CMK (cell line): ENCODE results near the gene NXPE3.

ENCODE experiments used
- DNase-seq: peaks from one replicate; pipeline ENCODE4 v3.0.0-alpha.2; 2010; ENCODE audit warnings: low read depth

The NXPE3 gene

DNA sequence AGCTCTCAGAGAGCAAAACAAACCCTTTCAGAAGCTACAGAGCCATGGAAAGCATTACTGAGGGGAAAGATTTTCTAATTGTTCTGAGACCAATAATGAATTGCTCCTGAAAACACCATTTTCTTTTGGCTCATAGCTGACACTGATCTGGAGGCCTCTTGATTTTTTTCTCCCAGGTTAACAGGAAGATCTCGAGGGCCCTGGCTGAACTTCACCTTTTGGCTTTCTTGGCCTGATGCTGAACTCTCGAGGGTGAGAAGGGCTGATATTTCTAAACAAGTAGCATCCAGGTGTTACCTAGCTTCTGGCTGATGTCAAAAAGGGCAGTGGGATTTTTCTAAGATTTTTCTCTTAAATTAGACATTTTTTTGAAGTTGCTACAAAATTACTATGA, 50.4 kb downstream of the NXPE3 start:
- no peak for DNase-seq

DNA sequence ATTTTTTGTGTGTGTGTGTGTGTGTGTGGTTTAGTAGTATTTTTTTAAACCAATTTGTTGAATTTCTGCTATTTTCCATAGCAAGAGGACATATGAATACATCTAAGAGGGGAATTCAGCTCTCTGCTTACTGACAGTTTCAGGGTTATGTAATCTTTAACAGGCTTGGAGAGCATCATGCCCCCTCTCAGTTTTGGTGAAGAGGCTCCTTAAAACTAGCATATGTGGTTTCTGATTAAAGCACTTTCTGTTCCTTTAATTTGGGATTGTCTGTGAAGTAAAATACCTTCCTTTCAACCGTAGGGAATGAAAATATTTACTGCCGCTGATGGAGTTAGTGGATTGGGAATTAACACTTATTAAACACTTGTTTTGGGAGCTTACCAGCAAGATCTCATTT, 50.9 kb downstream of the NXPE3 start:
- DNase-seq, result no peak

DNA sequence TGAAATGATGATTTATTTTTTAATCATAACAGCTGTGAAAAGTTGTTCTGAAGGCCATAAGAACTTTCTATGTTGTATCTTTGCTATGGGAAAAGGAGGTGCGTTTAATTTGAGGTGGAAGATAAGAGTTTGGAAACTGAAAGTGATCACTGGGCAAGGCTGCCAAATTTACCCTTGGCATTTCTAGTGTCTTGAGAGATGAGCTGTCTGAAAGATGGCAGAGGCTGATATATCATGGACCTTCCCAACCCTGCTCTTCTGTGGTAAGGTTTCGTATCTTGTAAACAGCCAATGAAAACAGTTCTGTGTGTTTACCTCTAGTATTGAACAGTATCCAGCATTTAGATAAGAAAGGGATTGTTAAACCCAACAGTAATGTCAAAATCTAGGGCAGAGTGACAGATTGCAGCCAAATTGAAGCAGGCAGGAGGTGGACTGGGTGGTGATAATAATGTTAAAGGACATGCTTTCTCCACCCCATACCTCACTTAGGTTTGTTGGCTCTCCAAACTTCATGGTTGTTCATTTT, 54.5 kb downstream of the NXPE3 start:
- DNase-seq, result no peak

DNA sequence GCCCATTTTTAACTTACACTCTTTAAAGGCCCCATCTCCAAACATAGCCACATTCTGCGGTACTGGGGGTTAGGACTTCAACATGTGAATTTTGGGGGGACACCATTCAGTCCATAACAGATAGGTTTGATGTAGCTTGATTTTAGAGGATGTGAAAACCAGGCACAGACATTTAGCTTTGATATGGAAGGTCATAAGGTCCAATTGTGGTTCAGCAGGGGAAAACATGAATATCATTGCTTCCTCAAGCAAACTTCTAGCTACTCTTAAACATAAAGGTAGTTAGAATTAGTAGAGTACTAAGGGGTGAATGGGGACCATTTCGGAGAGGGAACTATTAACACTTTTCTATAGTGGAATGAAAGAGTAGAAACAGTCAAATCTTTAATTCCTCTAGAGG, 56.7 kb downstream of the NXPE3 start:
- no peak for DNase-seq

DNA sequence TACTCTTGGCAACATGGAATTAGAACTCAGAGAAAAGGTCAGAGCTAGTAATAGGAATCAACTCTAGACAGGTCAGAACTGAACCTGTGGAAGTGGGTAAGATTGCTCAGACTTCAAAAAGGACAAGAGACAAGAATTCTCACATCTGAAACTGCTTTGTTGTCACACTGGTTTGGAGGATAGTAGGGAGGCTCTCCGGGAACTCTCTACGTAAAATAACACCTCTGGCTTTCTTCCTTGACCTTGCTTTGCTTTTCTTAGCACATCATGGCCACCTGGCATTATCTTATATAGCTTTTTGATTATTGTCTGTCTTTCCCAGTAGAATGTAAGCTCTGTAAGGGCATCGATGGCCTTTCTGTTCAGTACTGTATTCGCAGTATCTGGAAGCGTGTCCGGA, 57.1 kb downstream of the NXPE3 start:
- no peak for DNase-seq

DNA sequence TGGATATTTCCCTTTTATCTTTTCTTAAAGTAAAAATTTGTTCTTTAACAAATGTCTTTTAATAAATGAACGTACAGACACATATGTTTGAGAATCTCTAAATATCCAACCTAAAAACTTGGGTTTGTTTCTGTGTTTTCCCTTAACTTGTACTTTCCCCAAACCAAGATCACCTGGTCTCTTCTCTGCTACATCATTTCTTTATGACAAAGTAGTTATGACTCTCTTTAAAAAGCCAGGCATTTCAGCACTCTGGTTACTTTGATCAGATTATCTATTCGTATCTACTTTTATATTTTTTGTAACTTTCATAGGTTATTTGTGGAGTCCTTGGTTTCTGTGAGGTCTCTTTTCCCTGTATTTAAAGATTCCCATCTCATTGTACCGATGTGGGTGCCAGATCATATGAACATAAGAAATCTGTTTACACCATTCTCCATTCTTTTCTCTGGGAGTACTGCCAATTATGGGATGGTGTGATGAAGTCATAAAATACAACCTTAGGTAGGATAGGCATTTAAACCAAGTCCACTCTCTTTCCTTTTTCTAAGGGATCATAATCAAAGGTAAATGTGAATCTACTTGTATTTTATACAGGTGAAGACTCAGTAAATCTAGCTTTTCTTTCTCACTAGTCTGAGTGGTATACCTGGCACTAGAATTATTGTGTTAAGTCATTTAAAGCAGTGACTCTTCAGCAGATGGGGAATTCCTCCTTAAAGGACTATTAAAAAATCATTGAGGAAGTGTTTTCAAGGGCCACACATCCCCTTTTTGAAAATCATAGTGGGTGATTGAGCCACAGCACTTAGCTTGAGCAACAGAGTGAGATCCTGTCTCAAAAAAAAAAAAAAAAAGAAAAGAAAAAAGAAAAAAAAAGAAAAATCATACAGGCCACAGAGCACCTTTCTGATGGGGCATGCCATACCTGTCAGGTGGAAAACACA, 57.9 kb downstream of the NXPE3 start:
- no peak for DNase-seq

DNA sequence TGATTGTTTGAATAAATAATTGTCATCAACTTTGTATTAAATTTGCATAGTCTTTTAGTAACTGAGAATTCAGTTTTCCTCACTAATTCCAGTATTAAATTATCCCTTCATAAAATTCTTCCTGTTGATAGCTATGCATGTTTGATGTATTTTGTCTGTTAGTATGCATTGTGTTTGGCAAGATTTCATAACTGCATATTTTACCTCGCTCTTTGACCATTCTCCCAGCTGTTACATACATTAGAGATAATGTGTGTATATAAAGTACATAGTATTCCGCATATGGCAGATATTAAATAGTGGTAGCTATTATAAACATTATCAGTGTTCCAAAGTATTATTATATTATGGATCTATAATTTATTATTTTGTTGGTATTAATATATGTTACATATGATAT, 59.7 kb downstream of the NXPE3 start:
- no peak for DNase-seq

DNA sequence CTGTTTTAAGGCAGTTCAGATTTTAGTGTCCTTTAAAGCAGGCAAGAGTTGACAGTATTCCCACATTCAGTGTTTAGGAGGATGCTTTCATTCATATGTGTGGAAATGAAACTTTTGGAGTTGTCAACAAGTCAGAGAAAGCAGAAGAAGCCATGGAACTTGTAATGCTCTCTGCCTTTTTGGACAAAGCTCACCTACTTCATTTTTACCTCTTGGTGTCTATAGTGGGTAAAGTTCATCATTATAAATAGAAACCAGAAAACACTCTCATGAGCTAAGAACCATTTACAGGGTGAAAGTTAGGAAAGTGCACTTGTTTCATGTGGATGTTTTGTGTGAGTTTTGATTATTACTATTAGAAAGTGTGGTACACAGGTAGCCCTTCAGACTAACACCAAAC, 61.1 kb downstream of the NXPE3 start:
- no peak for DNase-seq

DNA sequence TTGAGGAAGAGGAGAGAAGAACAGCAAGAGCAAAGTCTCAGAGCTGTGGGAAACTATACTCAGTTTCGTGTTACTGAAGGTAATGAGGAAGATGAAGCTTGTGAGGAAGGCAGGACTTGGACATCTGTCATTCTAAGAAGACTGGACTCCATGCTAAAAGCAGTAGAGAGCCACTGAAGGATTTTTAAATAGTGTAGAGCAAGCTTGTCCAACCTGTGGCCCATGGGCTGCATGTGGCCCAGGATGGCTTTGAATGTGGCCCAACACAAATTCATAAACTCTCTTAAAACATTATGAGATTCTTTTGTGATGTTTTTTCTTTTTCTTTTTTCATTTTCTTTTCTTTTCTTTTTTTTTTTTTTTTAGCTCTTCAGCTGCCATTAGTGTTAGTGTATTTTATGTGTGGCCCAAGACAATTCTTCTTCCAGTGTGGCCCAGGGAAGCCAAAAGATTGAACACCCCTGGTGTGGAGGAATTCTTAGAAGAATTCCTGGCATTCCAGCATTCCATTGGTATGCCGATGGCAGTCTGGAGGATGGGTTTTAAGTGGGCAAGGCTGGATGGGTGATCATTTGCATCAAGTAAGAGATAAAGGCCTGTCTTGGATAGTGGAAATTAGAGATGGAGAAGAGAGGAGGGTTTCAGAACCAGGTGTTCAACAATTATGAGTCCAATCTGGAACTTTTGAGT, 63.4 kb downstream of the NXPE3 start:
- no peak for DNase-seq

DNA sequence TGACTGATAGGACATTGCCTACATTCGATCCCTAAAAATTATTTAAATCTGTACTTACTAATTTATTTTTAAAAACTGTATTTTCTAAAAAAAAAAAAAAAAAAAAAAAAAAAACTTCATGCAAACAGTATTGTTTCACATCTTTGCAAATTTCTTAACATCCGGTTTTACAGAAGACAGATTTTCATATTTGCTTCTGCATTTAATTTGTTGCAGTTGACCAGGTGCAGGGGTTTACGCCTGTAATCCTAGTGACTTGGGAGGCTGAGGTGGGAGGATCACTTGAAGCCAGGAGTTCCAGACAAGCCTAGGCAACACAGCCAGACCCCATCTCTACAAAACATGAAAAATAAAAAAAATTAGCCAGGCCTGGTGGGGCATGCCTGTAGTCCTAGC, 63.9 kb downstream of the NXPE3 start:
- DNase-seq, result no peak

DNA sequence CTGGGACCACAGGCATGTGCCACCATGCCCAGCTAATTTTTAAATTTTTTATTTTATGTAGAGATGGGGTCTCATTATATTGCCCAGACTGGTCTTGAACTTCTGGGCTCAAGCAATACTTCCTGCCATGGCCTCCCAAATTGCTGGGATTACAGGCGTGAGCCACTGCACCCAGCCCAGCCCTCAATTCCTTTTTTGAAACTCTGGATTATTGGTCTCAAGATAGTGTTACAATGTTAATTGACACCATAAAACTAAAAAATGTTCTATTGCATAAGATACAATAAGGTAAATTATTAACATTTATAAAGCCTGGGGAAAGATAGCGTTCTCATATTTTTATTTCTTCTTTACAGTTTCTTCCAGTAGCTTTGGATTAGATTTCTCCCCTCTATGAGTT, 66.4 kb downstream of the NXPE3 start:
- no peak for DNase-seq

DNA sequence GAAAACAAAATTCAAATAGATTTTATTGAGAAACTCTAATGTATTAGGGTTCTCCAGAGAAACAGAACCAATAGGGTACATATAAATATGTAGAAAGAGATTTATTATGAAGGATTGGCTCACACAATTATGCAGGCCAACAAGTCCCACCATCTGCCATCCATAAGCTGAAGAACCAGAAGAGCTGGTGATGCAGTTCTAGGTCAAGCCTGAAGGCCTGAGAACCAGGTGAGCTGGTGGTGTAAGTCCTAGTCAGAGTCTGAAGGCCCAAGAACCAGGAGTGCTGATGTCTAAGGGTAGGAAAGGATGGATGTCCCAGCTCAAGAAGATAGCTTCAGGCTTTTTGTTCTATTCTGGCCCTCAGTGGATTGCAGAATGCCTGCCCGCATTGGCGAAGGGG, 67.7 kb downstream of the NXPE3 start:
- no peak for DNase-seq

DNA sequence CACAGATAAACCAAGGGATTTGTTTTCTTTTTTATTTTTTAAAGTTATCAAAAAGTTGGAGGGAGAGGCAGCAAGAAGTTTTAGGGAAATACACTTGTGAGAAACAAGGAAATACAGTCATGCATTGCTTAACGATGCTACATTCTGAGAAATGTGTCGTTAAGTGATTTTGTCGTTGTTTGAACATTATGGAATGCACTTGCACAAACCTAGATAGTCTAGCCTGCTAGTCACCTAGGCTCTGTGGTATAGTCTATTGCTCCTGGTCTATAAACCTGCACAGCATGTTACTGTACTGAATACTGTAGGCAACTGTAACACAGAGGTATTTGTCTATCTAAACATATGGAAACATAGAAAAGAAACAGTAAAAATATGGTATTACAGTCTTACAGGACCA, 68.3 kb downstream of the NXPE3 start:
- no peak for DNase-seq

DNA sequence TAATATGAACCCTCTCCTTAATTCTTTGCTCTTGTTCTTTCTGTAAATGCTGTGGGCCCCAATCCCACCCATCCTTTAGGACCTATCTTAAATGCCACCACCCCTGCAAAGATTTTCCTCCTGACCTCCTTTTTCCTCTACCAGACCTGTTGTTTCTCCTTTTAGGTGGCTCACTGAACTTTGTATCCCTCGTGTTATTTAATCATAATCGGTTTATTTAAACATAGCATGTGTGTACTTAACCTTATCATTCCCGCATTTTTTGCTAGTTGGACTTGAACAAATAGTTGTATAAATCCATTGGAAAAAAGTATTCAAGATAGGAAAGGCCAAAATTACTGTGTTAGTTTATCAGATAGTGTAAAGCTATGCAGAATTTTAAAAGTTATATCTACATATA, 69.3 kb downstream of the NXPE3 start:
- no peak for DNase-seq

DNA sequence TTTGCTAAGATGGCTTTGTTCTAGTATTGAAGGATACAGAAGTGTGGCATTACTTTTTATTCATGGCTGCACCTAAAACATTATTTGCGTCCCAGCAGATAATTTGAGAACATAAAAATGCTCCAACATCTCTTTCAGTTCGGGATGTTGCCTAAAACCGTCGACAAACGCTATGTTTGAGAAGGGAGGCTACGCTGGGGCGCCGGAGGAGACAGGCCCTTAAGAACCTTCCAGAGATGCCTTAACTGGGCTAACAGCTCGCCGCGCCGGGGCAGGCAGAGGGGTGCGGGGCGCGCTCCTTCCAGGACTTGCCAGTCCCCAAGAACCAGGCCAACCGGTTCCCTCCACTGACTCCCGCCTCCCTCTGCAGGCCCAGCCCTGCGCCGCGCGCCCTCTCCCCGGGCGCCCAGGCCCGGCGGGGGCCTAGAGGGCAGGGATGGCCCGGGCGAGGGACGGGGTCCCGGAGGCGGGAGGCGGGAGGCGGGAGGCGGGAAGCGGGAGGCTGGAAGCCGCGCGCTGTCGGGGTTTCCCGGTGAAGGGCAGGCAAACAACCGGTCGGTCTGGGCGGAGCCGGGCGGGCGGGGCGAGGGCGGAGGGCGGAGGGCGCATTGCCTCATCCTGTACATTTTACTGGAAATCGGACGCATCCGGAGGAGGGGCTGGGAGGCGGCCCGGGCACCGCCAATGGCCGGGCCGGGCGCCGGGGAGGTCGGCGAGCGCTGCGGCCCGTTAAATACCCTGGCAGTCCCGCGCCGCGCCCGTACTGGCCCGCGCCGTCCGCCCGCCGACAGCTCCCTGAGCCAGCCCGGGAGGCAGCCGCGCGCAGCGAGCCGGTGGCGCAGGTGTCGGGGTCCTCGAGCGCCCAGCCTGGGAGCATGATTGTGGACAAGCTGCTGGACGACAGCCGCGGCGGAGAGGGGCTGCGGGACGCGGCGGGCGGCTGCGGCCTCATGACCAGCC, 70.0 kb downstream of the NXPE3 start, which contains the start of gene NFKBIZ:
NFKBIZ (plus strand) TSS at position 761 of the 960 bp plus-strand sequence; CDS start at position 876, 115 bp downstream.
- no peak for DNase-seq

DNA sequence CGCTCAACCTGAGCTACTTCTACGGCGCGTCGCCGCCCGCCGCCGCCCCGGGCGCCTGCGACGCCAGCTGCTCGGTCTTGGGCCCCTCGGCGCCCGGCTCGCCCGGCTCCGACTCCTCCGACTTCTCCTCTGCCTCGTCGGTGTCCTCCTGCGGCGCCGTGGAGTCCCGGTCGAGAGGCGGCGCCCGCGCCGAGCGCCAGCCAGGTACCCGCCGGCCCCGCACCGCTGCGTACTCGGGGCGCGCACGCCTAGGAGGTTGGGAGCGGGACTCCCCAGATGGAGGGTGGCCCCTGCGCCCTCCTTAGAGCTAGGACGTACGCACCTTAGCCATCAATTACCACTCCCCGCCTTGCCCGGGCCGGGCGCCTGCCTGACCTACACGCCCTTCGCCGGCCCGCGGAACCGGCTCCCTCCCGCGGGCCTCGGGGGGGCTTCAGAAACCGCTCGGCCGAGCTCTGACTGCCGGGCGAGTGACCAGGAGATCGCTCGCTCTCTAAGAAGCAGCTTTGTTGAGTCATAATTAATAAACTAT, 70.8 kb downstream of the NXPE3 start:
- DNase-seq, result no peak

DNA sequence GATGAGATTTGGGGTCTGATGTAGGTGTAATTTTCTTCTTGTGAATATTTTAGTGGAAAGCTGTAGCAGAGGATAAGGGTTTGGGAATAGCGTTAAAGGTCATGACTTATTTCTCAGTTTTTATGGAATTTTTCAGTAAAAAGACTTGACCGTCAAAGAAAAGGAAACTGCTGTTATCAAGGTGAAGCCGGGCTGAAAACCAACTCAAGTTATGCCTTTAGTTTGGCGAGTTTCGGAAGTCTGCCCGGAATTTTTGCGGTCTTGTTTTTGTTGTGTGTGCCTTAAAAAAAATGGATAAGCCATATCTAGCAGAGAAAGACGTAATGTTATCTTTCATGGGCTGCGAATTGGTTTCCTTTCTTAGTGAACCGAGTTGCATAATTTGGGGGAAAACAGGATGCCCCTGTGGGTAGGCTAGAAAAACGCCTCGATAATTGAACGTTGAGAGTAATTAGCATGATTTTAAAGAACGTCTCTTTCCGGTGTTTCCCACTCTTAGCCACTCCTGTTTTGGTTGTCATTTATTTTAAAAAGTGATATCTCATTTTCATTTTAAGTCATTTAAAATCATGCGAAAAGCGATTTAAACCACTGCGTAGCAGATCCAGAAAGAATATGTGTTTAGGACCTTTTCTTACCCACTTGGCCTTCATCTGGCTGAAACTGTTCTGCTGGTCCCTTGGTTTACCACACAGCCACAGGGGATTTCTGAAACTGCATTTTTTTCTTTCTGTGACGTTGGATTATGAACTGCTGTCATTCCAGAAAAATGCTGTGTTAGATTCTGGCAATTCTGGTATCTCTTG, 71.4 kb downstream of the NXPE3 start:
- DNase-seq, result peak; percentile 82

DNA sequence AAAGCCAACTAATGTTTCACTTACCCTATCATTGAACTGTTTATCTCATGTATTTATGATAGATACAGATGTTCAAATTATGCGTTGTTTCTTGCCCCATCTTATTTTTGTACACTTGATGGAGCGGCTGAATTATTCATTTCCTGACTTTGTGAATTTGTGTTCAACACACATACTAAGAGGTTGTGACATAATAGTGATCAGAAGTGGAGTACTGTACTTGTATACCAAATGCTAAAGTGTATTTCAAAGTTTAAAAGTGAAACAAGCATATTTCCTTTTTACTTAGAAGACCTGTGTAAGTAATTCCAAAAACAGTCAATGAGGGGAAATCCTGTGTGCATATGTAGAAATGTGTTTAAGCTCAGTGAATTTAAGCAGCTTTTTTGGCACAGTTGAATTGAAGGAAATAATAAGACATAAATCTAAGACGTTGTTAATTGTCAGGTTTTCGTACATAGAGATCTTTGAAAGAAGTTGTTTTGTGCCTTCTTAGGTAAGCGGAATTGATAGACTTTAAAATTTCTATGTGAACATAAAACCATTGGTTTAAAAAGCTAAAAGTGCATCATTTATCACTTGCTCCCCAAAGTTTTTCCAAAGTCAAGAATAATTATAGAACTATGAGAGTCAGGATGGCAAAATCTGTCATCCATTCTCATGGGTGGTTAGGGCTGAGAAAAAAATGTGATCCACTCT, 72.2 kb downstream of the NXPE3 start:
- no peak for DNase-seq

DNA sequence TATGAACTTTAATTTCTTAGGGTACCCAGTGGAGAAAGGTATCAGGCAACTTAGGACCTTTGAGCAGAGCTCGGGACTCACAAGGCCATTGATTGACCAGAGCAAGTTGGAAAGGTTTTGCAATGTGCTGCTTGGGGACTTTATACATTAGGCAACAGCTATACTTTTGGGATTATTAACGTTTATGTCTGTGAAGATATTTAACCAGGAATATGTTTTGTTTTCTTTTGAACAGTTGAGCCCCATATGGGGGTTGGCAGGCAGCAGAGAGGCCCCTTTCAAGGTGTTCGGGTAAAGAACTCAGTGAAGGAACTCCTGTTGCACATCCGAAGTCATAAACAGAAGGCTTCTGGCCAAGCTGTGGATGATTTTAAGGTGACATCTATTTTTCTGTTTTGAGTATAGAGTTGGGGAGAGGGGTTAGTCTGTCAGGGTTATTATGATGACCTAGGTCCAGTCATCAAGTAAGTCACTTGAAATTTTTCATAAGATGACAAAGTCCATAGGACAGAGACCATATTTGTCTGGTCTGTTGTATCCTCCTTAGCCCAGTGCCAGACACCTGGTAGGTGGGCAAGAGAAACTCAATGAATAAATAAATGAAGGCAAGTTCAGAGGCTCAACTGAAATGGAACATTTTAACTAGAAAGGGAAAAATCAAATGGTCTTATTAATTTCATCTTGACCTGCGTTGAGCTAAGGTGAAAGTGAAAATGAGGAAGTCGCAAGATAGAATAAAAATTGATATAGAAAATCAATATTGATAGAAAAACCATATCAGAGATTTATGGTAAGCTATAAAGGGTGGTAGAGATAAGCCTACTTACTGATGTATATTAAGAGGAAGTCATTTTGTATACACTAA, 73.1 kb downstream of the NXPE3 start:
- DNase-seq, result no peak
